Spleen (tissue), 7 donors: ENCODE measurements around the gene SKIC8.

Source experiments
- POLR2A ChIP-seq, 3 donors: fragments of 450-650 bp; IDR thresholded peaks; one replicate each; pipeline ENCODE4 v1.5.1; 2017; ENCODE audit warnings: antibody characterized with exemption in 3 of 3, mild to moderate bottlenecking in 1 of 3
- POLR2AphosphoS5 ChIP-seq, 3 donors: sonication (generic); formaldehyde crosslinking; IDR thresholded peaks; one replicate each; pipeline ENCODE4 v1.5.1; 2017; ENCODE audit warnings: antibody characterized with exemption in 3 of 3
- TF ChIP-seq, protein P1 (sequence below), 11 experiments: fragments of 200-600 bp in 7 of 11; fragments of 450-650 bp in 4 of 11; sonication (generic) in 4 of 11; IDR thresholded peaks in 8 of 11; conservative IDR thresholded peaks in 3 of 11; 1 replicate in 7 of 11; 2 replicates in 4 of 11; pipeline versions ENCODE4 v1.4.0 to v1.8.0; 2016 to 2021; ENCODE audit warnings: antibody characterized with exemption in 11 of 11, inconsistent platforms in 4 of 11, mild to moderate bottlenecking in 1 of 11
- donor health status: DM: no; HTN: no; CAD: no; lungs with moderate emphysema.
- donor health status: DM: no; HTN: no; CAD: no.
- donor health status: DM: no; HTN: no; CAD: no.

DNA sequence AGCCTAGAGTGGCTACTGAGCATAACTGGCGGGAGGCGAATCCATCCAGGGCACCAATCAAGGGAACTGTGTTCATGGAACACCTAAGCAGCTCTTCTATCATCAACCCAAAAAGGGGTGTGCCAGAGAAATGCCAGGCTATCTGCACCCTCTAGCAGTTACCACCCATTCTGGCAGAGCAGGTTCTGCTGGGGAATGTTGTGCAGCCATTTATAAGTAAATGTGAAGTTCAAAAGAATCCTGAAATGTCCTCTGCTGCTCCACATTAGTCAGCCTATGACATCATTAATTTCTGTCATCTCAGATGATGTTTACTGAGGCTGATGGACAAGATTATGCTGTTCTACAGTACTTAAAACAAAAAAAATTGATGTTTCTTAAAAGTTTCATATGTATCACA lies 7.7 kb downstream of the SKIC8 start:
- TF ChIP-seq, protein P1, sequence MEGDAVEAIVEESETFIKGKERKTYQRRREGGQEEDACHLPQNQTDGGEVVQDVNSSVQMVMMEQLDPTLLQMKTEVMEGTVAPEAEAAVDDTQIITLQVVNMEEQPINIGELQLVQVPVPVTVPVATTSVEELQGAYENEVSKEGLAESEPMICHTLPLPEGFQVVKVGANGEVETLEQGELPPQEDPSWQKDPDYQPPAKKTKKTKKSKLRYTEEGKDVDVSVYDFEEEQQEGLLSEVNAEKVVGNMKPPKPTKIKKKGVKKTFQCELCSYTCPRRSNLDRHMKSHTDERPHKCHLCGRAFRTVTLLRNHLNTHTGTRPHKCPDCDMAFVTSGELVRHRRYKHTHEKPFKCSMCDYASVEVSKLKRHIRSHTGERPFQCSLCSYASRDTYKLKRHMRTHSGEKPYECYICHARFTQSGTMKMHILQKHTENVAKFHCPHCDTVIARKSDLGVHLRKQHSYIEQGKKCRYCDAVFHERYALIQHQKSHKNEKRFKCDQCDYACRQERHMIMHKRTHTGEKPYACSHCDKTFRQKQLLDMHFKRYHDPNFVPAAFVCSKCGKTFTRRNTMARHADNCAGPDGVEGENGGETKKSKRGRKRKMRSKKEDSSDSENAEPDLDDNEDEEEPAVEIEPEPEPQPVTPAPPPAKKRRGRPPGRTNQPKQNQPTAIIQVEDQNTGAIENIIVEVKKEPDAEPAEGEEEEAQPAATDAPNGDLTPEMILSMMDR (IDR thresholded peaks at IDR 0.05 in 8 of 11, conservative IDR thresholded peaks at IDR 0.05 in 3 of 11), result no peak
- TF ChIP-seq POLR2A (IDR thresholded peaks at IDR 0.05) (no peak), POLR2AphosphoS5 (IDR thresholded peaks at IDR 0.05) (no peak)
